Motor neuron (in vitro differentiated cells): ENCODE results near the gene EYS. TPM values are rescaled to one million over a fixed set of nuclear protein-coding genes. Genes with fewer than 3 reads are reported as not detected.
A peak's percentile ranks its signal among the peaks of the same experiment; 100 is the strongest.

Experiments
- ATAC-seq, 8 experiments: fragments of 200-7000 bp; cut with Tn5 transposase; replicated peaks in 6 of 8; 2 replicates each; pipeline ENCODE4 v1.8.0; 2021; ENCODE audit warnings: mild to moderate bottlenecking in 8 of 8, moderate library complexity in 8 of 8
- H3K27ac ChIP-seq, 2 donors: fragments of 250-450 bp; sonication (Bioruptor Pico); 2 replicates each; pipeline ENCODE4 v1.9.0; 2021; ENCODE audit warnings: antibody characterized with exemption in 2 of 2, mild to moderate bottlenecking in 2 of 2, moderate library complexity in 1 of 2
- H3K4me1 ChIP-seq, 2 donors: fragments of 250-450 bp; sonication (Bioruptor Pico); replicated peaks in 1 of 2; 2 replicates each; pipeline ENCODE4 v1.6.1; 2021; ENCODE audit warnings: antibody characterized with exemption in 2 of 2, mild to moderate bottlenecking in 2 of 2, moderate library complexity in 1 of 2
- H3K4me3 ChIP-seq, 5 donors: fragments of 250-450 bp; sonication (Bioruptor Pico); 2 replicates each; pipeline ENCODE4 v1.9.0; 2021; ENCODE audit warnings: antibody characterized with exemption in 5 of 5, mild to moderate bottlenecking in 5 of 5, moderate library complexity in 4 of 5
- WGBS, 10 experiments: fragments of 450-650 bp; shearing (Covaris generic); methylation state at CpG; one replicate each; pipeline ENCODE4 v1.0.0; 2022; 5-methylcytosine and 5-hydroxymethylcytosine counted together
- in situ Hi-C, 9 experiments: fragments of 400-800 bp; cut with MboI; loops; one replicate each; pipeline ENCODE4 v1.15.0; 2021; ENCODE audit warnings: low sequenced_read_pairs in 9 of 9, low pct_unique_long_range_greater_than_20kb in 2 of 9; ENCODE audit not compliant: unreplicated experiment in 9 of 9
- total RNA-seq, 8 experiments: library from RNA; unstranded; fragments of 300-600 nt; gene quantifications; 2 replicates each; pipeline versions ENCODE4 v1.2.3 to v1.2.4, GENCODE V29; 2022

The EYS gene
- total RNA-seq, 8 experiments from 2014 or later = 0.71 to 3.7 (median 1.2) TPM

DNA sequence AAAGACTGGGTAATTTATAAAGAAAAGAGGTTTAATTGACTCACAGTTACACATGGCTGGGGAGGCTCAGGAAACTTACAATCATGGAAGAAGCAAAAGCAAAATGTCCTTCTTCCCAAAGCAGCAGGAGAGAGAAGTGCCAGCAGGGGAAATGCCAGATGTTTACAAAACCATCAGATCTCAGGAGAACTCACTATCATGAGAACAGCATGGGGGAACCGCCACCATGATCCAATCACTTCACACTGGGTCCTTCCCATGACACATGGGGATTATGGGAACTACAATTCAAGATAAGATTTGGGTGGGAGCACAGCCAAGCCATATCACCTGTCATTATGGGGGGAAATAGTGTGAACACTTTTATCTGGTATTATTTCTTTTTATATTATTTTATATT lies 557.2 kb downstream of the EYS start:
- Histone ChIP-seq H3K4me3 (no peak overlapping the region), H3K4me1 (no peaks in the 10 kb centered on the region), H3K27ac (no peak overlapping the region)
- in situ Hi-C loops = no loop called here
- ATAC-seq = no peak
- WGBS, 10 experiments = 0 to 100% (median 40%) methylated on average over 1 of the region's 1 CpG; no CpG with 5 or more reads in 2 of the 10 experiments

DNA sequence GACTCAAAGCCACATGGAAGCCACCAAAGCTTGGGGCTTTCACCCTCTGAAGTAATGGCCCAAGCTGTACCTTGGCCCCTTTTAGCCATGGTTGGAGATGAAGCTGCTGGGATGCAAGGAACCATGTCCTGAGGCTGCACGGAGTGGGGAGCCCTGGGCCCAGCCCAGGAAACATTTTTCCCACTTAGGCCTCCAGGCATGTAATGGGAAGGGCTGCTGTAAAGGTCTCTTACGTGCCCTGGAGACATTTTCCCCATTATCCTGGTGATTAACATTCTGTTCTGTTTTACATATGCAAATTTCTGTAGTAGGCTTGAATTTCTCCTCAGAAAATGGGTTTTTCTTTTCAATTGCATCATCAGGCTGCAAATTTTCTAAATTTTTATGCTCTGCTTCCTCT lies 558.2 kb downstream of the EYS start:
- Histone ChIP-seq H3K4me1 (no peaks in the 10 kb centered on the region), H3K4me3 (no peak overlapping the region), H3K27ac (no peak overlapping the region)
- in situ Hi-C loops = no loop called here
- ATAC-seq = peak in 3 of 8 experiments; percentile 44 to 66 (median 59)
- 17 to 71% (median 39%) methylated on average over 1 to 2 of the region's 2 CpGs; no CpG with 5 or more reads in 4 of the 10 experiments for WGBS, 10 experiments

DNA sequence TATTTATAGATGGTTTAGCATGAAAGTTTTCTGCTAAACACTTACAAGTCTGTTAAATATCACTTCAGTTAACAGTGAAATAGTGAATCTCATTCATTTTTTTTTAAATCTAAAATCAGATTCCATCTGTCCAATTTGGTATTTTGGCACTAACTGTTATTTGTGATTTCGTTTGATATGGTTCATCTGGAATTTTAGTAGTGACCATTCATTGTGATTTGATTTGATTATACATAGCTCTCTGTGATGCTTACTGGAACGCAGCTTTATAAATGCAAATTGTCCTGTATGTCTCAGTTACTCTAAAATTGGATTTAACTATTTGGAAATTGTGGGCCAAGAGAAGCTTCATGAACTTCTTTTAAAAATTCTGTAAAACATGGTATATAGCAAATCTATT lies 571.5 kb downstream of the EYS start:
- no peaks in the 10 kb centered on the region for H3K4me1 ChIP-seq
- no peak for ATAC-seq
- H3K4me3 ChIP-seq = no peak overlapping the region
- in situ Hi-C loops = no loop called here
- 0 to 100% (median 48%) methylated on average over 1 to 2 of the region's 2 CpGs for WGBS, 10 experiments
- H3K27ac ChIP-seq = no peak overlapping the region

DNA sequence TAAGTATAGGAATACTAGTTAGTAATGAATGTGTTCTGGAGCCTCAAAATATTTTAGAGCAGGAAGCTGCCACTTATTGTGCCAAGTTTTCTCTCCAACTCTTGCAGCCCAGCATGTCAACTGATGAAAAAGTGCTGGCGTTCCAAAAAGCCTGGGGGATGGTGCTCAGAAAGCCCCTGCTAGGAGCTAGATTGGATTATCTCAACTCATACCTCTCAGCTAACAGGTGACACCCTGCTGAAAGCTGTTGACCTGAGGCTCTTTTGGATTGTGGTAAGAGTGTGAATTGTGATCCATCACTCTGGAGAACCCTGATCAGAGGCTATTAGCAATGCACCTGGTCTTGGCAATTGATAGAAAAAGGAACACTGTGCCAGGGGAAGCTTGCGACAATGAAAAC lies 580.4 kb downstream of the EYS start:
- in situ Hi-C loops = no loop called here
- WGBS, 10 experiments = 0 to 100% (median 85%) methylated on average over 1 to 2 of the region's 2 CpGs; no CpG with 5 or more reads in 2 of the 10 experiments
- Histone ChIP-seq H3K4me3 (no peak overlapping the region), H3K27ac (no peak overlapping the region), H3K4me1 (no peaks in the 10 kb centered on the region)
- ATAC-seq = no peak

DNA sequence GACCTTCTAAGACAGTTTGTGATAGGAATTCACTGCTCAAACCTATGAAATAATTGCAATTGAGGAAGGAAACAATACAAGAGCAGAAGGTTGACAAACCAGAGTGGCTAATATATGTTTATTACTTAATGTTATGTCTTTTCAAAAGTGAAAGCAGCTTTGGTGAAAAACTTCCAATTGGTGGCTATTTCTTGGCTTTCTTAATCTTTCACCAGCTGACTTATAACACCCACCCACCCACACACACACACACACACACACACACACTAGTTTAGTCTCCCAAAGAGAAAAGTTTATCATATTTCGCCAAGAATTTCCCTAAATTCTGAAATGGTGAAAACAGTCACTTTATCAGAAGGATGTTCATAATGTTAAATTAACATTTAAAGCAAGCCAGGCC lies 583.5 kb downstream of the EYS start:
- no peak overlapping the region for H3K27ac ChIP-seq
- WGBS, 10 experiments = 0 to 100% (median 100%) methylated on average over 1 of the region's 1 CpG; no CpG with 5 or more reads in 7 of the 10 experiments
- no peak overlapping the region for H3K4me3 ChIP-seq
- in situ Hi-C loops = no loop called here
- ATAC-seq = no peak
- H3K4me1 ChIP-seq = no peaks in the 10 kb centered on the region

DNA sequence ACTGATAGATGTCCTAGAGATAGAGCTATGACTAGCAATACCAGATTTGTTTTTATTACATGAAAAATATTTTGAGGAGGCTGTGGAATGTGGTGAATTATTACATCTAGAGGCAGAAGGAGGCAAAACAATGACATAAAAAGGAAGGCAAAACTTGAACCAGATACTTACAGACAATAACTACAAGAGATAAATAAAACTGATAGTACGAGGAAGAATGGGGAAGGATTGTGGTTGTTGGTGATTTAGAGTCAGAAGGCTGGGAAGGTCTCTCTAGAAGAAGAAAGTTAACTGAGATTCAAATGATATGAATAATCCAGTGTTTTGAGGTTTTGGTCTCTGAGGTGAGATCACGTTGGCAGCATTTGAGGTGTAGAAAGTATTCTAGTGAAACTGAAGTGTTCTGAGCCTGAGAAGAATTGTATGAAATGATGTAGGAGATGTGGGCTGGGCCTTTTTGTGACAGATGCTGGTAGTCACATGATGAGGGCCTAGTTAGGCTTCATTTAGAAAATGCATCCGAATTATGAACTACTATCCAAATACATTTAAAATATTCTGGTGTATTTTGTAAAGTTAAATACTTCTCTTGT lies 589.1 kb downstream of the EYS start:
- H3K27ac ChIP-seq = no peak overlapping the region
- no peaks in the 10 kb centered on the region for H3K4me1 ChIP-seq
- ATAC-seq = no peak
- WGBS, 10 experiments = 8 to 100% (median 69%) methylated on average over 1 to 3 of the region's 3 CpGs
- H3K4me3 ChIP-seq = no peak overlapping the region
- in situ Hi-C loops = no loop called here

DNA sequence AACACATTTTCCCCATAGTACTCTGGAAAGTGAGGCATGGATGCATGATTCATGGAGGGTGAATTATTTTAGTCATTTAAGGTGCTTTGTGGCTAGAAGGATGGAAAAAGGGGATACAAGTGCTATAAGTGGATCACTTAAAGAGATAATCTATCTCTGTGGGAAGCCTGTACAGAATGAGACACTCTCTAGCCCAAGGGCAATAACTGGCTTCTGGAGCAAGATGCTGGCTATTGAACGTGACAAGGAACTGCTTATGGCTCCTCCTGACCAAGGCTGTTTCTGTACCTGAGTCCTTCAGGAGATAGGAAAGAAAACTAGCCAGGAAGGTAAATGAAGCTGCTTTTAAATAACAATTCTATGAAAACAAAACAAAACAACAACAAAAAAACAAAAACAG lies 590.7 kb downstream of the EYS start:
- in situ Hi-C loops = no loop called here
- WGBS, 10 experiments = 17 to 100% (median 80%) methylated on average over 1 of the region's 1 CpG; no CpG with 5 or more reads in 5 of the 10 experiments
- Histone ChIP-seq H3K27ac (no peak overlapping the region), H3K4me1 (no peaks in the 10 kb centered on the region), H3K4me3 (no peak overlapping the region)
- no peak for ATAC-seq

DNA sequence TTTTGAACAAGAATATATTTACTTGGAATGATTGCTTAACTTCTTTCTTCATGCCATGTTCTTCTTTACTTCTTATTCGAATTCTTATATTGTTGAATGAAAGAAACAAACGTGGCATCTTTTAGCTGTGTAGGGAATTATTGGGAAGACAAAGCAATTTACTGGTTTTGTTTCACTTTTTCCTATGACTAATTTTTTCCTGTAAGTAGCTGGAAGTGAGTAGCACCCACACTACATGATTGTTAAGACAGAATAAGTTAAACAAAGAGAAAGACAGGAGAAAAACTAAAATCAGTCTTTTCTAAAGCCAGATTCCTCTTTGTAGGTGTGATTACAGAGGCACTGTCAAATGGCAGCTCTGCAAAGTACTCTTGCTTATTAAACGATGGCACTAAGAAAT lies 593.4 kb downstream of the EYS start:
- no peak overlapping the region for H3K27ac ChIP-seq
- 0 to 95% (median 49%) methylated on average over 1 to 3 of the region's 3 CpGs for WGBS, 10 experiments
- no peaks in the 10 kb centered on the region for H3K4me1 ChIP-seq
- ATAC-seq = no peak
- no peak overlapping the region for H3K4me3 ChIP-seq
- in situ Hi-C loops = no loop called here

DNA sequence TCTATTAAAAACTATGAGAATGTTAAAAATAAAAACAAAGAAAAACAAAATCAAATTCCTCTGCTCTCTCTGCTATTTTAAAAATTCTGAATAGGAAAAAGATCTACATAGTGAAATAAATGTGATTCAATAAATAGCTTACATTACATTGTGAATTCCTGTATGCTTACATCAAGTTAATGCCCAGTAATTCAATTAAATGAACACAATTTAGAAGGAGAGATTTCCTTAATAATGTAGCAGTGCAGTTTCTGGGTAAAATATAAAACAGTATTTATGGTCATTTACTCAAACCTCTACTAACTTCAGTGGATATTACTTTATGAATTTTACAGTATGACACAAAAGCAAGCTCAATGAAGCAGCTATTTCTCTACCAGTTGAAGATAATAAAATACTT lies 594.6 kb downstream of the EYS start:
- Histone ChIP-seq H3K4me1 (no peaks in the 10 kb centered on the region), H3K27ac (no peak overlapping the region), H3K4me3 (no peak overlapping the region)
- no peak for ATAC-seq
- in situ Hi-C loops = no loop called here

DNA sequence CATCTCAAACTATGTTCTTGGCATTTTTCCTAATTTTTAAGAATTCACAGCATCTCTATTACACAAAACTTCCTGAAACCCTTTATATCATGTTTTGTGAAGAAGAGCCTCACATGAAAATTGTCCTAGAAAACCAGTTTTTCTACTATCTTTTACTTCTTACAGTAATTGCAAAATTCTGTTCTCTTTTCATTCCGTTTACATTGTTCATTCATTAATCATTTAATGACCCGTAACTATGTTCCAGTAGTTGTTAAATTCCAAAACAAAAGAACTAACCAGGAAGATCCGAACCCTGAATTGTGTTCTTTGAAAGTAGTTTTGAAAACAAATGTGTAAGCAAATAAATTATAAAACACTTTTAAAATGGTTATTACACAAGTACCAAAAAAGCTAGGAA lies 597.0 kb downstream of the EYS start:
- H3K4me1 ChIP-seq = no peaks in the 10 kb centered on the region
- H3K27ac ChIP-seq = no peak overlapping the region
- no peak overlapping the region for H3K4me3 ChIP-seq
- 0 to 96% (median 50%) methylated on average over 1 to 3 of the region's 3 CpGs for WGBS, 10 experiments
- in situ Hi-C loops = no loop called here
- no peak for ATAC-seq

DNA sequence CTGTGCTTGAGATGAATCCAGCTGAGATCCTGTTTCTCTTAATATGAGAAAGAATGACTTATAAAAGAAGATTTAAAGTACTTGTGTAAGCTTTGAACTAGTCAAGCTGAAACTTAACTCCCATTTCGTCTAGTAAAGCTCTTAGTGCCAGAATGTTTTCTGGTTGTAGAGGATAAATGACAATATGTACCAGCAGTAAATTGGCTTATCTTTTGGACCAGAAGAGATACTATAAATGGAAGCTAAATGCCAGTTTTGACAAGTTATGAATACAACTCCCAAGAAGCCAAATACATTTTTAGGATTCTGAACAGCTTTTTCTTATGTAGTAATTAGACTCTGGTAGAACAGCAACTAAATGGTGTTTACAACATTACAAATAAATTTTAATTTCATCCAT lies 608.7 kb downstream of the EYS start:
- Histone ChIP-seq H3K4me3 (no peak overlapping the region), H3K4me1 (no peaks in the 10 kb centered on the region), H3K27ac (no peak overlapping the region)
- 0 to 83% (median 50%) methylated on average over 1 of the region's 1 CpG; no CpG with 5 or more reads in 1 of the 10 experiments for WGBS, 10 experiments
- no peak for ATAC-seq
- in situ Hi-C loops = no loop called here

DNA sequence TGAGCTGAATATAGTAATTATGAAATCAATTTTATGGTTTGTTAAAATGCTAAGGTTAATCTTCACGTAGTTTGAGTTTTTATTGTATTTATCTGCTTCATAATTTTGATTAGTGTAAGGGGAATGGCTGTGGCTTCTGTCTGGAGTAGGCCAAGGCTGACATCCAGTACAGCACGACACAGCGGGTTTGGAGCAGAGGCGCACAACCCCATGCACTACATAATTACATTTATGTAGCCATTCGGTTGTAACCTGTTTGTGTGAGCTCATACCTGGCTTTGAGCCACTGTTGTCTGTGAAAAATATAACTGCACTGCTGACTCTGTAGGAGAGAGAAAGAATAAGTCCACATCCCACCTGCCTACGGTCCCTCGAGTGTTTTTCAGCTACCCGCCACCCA lies 615.5 kb downstream of the EYS start:
- no peak for ATAC-seq
- in situ Hi-C loops = no loop called here
- H3K27ac ChIP-seq = no peak overlapping the region
- H3K4me1 ChIP-seq = no peaks in the 10 kb centered on the region
- WGBS, 10 experiments = 10 to 100% (median 87%) methylated on average over 2 to 8 of the region's 8 CpGs; no CpG with 5 or more reads in 1 of the 10 experiments
- H3K4me3 ChIP-seq = no peak overlapping the region

DNA sequence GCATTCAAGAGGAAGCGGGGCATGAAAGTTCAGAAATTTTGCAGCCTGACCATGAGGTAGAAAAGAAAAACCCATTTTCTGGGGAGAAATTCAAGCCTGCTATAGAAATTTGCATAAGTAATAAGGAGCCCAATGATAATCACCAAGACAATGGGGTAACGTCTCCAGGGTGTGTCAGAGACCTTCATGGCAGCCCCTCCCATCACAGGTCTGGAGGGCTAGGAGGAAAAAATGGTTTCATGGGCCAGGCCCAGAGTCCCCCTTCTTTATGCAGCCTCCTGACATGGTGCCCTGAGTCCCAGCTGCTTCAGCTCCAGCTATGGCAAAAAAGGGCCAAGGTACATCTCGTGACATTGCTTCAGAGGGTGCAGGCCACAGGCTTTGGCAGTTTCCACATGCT lies 618.5 kb downstream of the EYS start:
- no peak for ATAC-seq
- Histone ChIP-seq H3K4me1 (no peaks in the 10 kb centered on the region), H3K27ac (no peak overlapping the region), H3K4me3 (no peak overlapping the region)
- 48 to 100% (median 83%) methylated on average over 1 to 2 of the region's 3 CpGs; no CpG with 5 or more reads in 2 of the 10 experiments for WGBS, 10 experiments
- in situ Hi-C loops = no loop called here

DNA sequence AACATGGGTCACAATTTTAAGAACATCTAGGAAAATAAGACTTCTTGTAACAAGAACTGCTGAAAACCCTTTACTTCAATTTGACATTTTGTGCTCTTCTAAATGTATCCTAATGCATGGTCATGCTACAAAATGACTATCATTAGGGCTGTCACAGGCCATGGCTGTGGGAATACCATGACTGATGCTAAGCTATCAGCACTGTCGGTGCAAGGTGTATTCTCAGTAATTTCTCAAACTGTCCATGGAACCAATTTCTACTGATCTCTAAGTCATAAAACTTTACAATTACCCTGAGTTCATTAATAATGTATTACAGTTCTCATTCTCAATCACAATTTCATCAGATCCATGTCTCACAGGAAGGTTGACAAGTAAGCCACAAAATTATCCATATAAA lies 625.3 kb downstream of the EYS start:
- Histone ChIP-seq H3K4me3 (no peak overlapping the region), H3K4me1 (peaks cover 0 to 9% of the 10 kb centered on the region in 2 donors), H3K27ac (no peak overlapping the region)
- 33 to 83% (median 55%) methylated on average over 1 of the region's 1 CpG; no CpG with 5 or more reads in 5 of the 10 experiments for WGBS, 10 experiments
- in situ Hi-C loops = no loop called here
- ATAC-seq = peak in 5 of 8 experiments; percentile 21 to 97 (median 78)
